Stimulated activated CD8-positive, alpha-beta memory T cell treated with anti-CD3 and anti-CD28 coated beads, Interleukin-4, amount 100 ng/mL, for 24 hours (primary cell): ENCODE data around the gene RHOU.

Experiments
- DNase-seq: peaks from one replicate; pipeline ENCODE4 v3.0.0-alpha.2; 2020; ENCODE audit warnings: low read depth

Gene RHOU

GRCh38 chr1:228737601-228738041 is 2.3 kb downstream of the RHOU start:
- no peak for DNase-seq

- DNase-seq: no peak
These were observed 4.5 kb downstream of the RHOU start for GRCh38 chr1:228739826-228740225.

GRCh38 chr1:228740543-228741317 is 5.5 kb downstream of the RHOU start:
- DNase-seq: no peak

GRCh38 chr1:228742281-228742860 is 7.1 kb downstream of the RHOU start:
- no peak for DNase-seq

- no peak for DNase-seq
These were observed 8.1 kb downstream of the RHOU start for GRCh38 chr1:228743405-228743804.

- DNase-seq: no peak
These were observed 9.1 kb downstream of the RHOU start for GRCh38 chr1:228744356-228744755.

- no peak for DNase-seq
These were observed 9.6 kb downstream of the RHOU start for GRCh38 chr1:228744918-228745317.

GRCh38 chr1:228745497-228745896 is 10.2 kb downstream of the RHOU start:
- DNase-seq: no peak

- no peak for DNase-seq
These were observed 12.1 kb downstream of the RHOU start for GRCh38 chr1:228747301-228747935.

- DNase-seq: no peak
These were observed 12.8 kb downstream of the RHOU start for GRCh38 chr1:228748029-228748428.

- no peak for DNase-seq
These were observed 13.2 kb downstream of the RHOU start for GRCh38 chr1:228748431-228748830.

- DNase-seq: no peak
These were observed 14.5 kb downstream of the RHOU start for GRCh38 chr1:228749765-228750164.

- DNase-seq: no peak
These were observed 15.6 kb downstream of the RHOU start for GRCh38 chr1:228750915-228751314.

- no peak for DNase-seq
These were observed 16.2 kb downstream of the RHOU start for GRCh38 chr1:228751360-228752098.

GRCh38 chr1:228752258-228752657 is 17.0 kb downstream of the RHOU start:
- DNase-seq: no peak

GRCh38 chr1:228752675-228753265 is 17.5 kb downstream of the RHOU start:
- DNase-seq: no peak

- DNase-seq: no peak
These were observed 18.0 kb downstream of the RHOU start for GRCh38 chr1:228753287-228753686.

- no peak for DNase-seq
These were observed 18.6 kb downstream of the RHOU start for GRCh38 chr1:228753786-228754360.

- no peak for DNase-seq
These were observed 19.5 kb downstream of the RHOU start for GRCh38 chr1:228754646-228755268.

- DNase-seq: no peak
These were observed 20.5 kb downstream of the RHOU start for GRCh38 chr1:228755800-228756199.

GRCh38 chr1:228756457-228756856 is 21.2 kb downstream of the RHOU start:
- no peak for DNase-seq
